Stimulated activated CD8-positive, alpha-beta memory T cell treated with anti-CD3 and anti-CD28 coated beads, Interleukin-7, amount 100 ng/mL, for 1 hour (primary cell): Measurements from ENCODE around the gene KLHL11.
"Not testable (repeated sequence)": the region's sequence is repeated elsewhere in the genome, so short reads cannot be mapped to it uniquely, and the experiment has no call there.

Source experiments
- DNase-seq, 2 donors: peaks; one replicate each; pipeline ENCODE4 v3.0.0-alpha.2; 2020; ENCODE audit warnings: low read depth in 2 of 2

Gene KLHL11

DNA sequence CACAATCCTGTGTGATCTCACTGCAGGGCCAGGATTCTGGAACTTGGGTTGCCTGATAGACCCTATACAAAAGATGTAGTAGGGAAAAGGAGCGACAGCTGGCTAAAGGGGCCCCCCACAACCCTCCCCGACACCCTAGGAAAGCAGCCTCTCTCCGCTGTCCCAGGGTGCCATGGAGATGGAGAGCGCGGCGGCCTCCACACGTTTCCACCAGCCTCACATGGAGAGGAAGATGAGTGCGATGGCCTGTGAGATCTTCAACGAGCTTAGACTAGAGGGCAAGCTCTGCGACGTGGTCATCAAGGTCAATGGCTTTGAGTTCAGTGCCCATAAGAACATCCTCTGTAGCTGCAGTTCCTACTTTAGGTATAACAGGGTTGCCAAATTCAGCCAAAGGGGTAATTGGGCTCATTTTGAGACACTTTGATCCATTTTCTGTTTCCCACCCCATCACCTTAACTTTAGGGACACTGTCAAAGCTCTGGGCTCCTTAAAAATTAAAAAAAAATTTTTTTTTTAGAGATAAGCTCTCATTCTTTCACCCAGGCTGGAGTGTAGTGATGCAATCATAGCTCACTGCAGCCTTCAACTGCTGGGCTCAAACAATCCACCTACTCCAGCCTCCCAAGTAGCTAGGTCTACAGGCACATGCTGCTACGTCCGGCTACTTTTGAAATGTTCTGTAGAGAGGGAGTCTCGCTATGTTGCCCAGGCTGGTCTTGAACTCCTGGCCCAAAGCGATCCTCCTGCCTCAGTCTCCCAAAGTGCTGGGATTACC is 27.3 kb downstream of the KLHL11 start, which contains the start of gene KLHL10:
KLHL10 (plus strand) TSS at position 65 of the 778 bp plus-strand sequence; CDS start at position 173, 108 bp downstream.
- no peak for DNase-seq

DNA sequence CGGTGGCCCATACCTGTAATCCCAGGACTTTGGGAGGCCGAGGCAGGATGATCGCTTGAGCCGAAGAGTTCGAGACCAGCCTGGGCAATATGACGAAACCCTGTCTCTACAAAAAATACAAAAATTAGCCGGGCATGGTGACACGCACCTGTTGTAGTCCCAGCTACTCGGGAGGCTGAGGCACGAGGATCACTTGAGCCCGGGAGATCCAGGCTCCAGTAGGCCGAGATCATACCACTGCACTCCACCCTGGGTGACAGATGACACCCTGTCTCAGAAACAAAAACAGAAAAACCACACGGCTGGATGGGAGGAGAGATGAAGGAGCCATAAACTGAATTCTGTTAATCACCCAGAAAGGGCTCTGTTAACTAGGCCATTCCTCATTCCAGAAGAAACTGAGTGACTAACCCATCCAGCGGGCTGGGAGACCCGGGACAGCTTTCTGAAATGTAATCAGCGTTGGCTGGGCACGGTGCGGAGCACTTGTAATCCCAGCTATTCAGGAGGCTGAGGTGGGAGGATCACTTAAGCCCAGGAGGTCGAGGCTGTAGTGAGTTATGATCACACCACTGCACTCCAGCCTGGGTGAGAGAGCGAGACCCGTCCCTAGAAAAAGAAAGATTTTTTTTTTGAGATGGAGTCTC is 28.6 kb downstream of the KLHL11 start:
- DNase-seq = no peak

GRCh38 chr17:41835800-41836549 is 29.2 kb downstream of the KLHL11 start, which contains the start of gene NT5C3B:
Gene NT5C3B, minus strand, starts transcription at chr17:41836232. Its CDS starts 39 bp downstream, at chr17:41836193.
- peak; percentile 14 to 29 for DNase-seq

DNA sequence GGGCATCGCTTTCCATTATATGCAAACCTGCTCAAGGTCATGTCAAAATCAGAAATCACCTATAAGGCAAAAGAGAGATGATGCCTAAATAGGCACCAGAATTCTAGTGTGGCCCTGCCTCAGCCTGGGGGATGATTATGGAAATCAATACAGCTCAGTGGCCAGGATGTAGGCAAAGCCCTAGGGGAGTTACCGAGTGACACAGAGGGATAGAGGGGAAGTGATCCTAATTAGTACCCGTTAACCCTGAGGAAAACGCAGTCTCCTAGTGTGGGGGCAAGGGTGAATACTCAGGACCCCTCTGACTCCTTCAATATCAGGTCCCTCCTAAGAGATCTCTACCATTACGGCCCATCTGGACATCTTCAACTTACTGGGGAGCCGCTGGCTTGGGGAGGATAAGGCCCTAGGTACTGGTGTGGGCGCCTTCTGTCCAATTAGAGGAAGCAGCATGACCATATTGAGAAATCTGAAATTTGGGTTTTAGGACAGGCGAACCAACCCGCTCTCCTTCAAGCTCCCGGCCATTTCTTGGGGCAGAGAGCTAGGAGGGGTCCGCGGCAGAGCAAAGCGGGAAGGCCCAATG is 29.9 kb downstream of the KLHL11 start:
- DNase-seq = no peak

- DNase-seq = not testable (repeated sequence)
Measured at GRCh38 chr17:41829961-41830360, 35.3 kb downstream of the KLHL11 start.

- no peak for DNase-seq
Measured at GRCh38 chr17:41825175-41825845, 39.9 kb downstream of the KLHL11 start.

DNA sequence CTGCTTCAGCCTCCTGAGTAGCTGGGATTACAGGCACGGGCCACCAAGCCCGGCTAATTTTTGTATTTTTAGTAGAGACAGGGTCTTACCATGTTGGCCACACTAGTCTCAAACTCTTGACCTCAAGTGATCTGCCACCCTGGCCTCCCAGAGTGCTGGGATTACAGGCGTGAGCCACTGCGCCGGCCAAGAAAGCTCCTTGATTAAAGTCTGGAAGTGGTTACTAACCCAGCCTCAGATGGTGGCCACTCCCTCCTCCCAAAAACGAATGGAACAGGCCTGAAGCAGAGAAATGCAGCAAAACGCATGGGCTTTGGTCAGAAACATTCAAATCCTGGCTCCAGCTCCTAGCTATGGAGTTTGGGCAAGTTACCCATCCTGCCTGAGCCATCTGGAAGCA is 41.1 kb downstream of the KLHL11 start:
- no peak for DNase-seq

GRCh38 chr17:41823580-41823979 is 41.6 kb downstream of the KLHL11 start:
- no peak for DNase-seq

DNA sequence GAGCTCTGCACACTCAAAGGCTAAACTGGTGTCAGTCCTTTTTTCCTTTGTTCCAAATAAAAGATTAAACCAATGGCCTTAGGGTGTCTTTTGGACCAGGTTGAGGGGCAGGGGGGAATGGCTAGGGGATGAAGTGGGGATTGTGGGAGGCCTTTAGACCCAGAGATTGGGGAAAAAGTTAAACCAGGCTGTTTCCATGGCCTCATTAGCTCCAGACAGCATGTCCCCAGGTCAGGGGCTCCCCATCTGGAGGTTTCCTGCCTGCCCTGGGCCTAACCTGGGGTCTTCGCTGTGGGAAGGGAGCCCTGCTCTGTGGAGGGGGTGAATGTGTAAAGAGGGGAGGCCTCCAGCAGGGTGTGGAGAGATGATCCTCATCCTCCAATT is 42.1 kb downstream of the KLHL11 start:
- DNase-seq = no peak

DNA sequence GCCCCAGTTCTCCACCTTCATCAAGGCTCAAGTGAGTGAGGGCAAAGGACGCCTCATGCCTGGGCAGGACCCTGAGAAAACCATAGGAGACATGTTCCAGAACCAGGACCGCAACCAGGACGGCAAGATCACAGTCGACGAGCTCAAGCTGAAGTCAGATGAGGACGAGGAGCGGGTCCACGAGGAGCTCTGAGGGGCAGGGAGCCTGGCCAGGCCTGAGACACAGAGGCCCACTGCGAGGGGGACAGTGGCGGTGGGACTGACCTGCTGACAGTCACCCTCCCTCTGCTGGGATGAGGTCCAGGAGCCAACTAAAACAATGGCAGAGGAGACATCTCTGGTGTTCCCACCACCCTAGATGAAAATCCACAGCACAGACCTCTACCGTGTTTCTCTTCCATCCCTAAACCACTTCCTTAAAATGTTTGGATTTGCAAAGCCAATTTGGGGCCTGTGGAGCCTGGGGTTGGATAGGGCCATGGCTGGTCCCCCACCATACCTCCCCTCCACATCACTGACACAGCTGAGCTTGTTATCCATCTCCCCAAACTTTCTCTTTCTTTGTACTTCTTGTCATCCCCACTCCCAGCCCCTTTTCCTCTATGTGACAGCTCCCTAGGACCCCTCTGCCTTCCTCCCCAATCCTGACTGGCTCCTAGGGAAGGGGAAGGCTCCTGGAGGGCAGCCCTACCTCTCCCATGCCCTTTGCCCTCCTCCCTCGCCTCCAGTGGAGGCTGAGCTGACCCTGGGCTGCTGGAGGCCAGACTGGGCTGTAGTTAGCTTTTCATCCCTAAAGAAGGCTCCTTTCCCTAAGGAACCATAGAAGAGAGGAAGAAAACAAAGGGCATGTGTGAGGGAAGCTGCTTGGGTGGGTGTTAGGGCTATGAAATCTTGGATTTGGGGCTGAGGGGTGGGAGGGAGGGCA is 42.7 kb downstream of the KLHL11 start:
- no peak for DNase-seq

- no peak for DNase-seq
Measured at GRCh38 chr17:41821776-41822175, 43.4 kb downstream of the KLHL11 start.

DNA sequence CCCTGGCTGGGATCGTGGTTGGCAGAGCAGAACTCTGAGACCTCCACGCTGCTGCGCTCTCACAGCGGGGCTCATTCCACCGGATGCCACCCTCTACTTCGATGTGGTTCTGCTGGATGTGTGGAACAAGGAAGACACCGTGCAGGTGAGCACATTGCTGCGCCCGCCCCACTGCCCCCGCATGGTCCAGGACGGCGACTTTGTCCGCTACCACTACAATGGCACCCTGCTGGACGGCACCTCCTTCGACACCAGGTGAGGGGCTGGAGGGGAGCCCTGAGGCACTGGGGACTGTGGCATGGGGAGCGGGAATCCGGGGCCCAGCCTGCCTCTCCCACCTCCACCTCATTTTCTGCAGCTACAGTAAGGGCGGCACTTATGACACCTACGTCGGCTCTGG is 47.2 kb downstream of the KLHL11 start:
- no peak for DNase-seq

GRCh38 chr17:41816637-41817320 is 48.4 kb downstream of the KLHL11 start:
- no peak for DNase-seq

- DNase-seq = no peak
Measured at GRCh38 chr17:41814195-41814594, 51.0 kb downstream of the KLHL11 start.

DNA sequence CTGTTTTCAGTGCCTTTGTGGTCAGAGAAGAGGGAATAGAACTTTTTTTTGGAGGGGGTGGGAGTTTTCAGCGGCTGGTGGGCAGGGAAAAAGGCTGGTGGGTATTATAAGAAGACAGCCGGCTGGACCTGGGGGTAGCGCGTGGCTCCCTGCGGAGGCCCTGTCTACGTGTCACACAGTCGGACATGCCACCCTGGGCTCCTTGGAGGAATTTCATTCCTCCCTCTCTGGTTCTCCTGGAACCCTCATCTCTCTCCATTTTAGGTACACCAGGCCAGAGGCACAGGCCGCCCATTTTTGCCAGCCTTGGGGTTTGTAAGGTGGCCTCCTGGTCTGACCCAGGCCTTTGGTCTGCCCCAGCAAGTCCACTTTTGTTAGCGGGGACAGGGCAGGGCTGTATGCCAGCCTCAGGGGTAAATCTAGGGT is 51.5 kb downstream of the KLHL11 start:
- no peak for DNase-seq

DNA sequence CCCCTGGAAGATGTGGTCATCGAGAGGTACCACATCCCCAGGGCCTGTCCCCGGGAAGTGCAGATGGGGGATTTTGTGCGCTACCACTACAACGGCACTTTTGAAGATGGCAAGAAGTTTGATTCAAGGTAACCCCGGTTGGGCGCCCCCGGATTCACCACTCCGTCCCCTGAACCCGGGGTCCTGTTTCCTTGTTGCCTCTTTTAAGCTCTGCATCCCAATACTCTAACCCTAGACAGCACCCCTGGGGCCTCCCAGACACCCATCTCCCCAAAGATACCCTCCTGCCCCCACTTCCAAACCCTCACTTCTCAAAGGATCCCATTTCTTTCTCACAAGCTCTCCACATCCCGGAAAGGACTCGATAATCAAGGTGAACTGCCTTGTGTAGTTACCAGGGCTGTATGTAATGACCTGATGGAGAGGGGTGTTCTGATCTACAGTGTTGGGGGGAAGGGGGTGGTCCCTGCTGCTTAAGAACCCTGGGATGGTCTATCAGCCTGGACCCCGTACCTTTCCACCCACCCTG is 52.0 kb downstream of the KLHL11 start:
- no peak for DNase-seq

- DNase-seq = peak in 1 of 2 donors; percentile 11
Measured at GRCh38 chr17:41812381-41813151, 52.7 kb downstream of the KLHL11 start, which contains the start of gene FKBP10. Gene FKBP10, plus strand, starts transcription at chr17:41813004. Its CDS starts 31 bp downstream, at chr17:41813035.

DNA sequence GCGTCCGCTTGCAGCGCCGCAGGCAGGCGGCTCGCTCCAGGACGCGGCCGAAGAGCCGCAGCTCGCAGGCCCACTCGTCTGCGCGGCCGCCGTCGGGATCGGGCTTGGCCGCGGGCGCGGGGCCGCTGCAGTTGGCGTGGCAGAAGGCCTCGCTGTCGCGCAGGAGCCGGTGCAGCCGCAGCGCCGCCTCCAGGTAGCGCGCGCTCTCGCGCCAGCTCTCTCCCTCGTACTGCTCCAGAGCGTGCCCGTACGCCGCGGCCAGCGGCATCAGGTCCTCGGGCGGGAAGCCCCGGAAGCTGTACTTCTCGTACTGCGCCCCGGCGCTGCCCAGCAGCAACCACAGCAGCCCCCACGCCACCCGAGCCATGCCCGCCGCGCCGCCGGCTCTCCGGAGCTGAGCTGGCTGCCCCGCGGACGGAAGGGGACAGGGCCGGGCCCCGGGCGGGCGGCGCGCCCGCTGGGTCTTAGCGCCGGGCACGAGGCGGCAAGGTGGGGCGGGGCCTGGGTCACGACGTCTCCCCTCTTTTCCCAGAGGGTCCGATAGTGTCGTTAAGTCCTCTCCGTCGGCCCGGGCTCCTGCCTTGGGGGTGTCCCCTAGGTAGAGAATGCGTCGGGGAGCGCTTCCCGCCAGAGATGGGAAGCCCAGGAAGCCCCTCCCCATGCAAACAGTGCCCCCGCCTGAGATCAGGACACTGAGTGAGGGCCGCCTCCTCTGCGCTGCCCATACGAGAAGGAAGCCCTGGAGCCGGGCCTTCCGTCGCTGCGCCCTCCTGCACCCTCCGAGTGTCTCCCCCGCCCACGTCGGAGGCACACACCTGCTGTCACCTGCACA is 53.5 kb downstream of the KLHL11 start, which contains the start of gene P3H4:
P3H4 (minus strand) TSS at position 401 of the 832 bp plus-strand sequence; CDS start at position 367, 34 bp downstream.
- DNase-seq = peak; percentile 39 to 59
